ENCODE data around the gene CASK. TPM values are rescaled to one million over a fixed set of nuclear protein-coding genes. Genes with fewer than 3 reads are reported as not detected.

CASK gene
- total and polyA plus RNA-seq, 4 donors, result 3.6 to 14.8 (median 6.2) TPM

GRCh38 chrX:41825796-41826195, 97.6 kb downstream of the CASK start:
- H3K27ac ChIP-seq (ENCODE audit: low read depth in 1 of 2, low read length in 2 of 2), result no peak overlapping the region
- WGBS, result 78% methylated on average over 2 of the region's 2 CpGs
- DNase-seq (ENCODE audit: low spot score), result no peak
- TF ChIP-seq NR2F2 (IDR thresholded peaks at IDR 0.05) (no peak), MAX (IDR thresholded peaks at IDR 0.05) (no peak)
- TF ChIP-seq, protein P1, sequence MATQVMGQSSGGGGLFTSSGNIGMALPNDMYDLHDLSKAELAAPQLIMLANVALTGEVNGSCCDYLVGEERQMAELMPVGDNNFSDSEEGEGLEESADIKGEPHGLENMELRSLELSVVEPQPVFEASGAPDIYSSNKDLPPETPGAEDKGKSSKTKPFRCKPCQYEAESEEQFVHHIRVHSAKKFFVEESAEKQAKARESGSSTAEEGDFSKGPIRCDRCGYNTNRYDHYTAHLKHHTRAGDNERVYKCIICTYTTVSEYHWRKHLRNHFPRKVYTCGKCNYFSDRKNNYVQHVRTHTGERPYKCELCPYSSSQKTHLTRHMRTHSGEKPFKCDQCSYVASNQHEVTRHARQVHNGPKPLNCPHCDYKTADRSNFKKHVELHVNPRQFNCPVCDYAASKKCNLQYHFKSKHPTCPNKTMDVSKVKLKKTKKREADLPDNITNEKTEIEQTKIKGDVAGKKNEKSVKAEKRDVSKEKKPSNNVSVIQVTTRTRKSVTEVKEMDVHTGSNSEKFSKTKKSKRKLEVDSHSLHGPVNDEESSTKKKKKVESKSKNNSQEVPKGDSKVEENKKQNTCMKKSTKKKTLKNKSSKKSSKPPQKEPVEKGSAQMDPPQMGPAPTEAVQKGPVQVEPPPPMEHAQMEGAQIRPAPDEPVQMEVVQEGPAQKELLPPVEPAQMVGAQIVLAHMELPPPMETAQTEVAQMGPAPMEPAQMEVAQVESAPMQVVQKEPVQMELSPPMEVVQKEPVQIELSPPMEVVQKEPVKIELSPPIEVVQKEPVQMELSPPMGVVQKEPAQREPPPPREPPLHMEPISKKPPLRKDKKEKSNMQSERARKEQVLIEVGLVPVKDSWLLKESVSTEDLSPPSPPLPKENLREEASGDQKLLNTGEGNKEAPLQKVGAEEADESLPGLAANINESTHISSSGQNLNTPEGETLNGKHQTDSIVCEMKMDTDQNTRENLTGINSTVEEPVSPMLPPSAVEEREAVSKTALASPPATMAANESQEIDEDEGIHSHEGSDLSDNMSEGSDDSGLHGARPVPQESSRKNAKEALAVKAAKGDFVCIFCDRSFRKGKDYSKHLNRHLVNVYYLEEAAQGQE (IDR thresholded peaks at IDR 0.05), result no peak
- peaks cover 0 to 2% (median under 1%) of the 10 kb centered on the region in 4 donors for H3K9me3 ChIP-seq (ENCODE audit: control insufficient read depth in 4 of 4, low read length in 3 of 4)
- peaks cover 0 to 1% (median 0%) of the 10 kb centered on the region in 4 donors for H3K4me1 ChIP-seq (ENCODE audit: control insufficient read depth in 4 of 4, insufficient read depth in 4 of 4, low read length in 3 of 4)
- H3K4me3 ChIP-seq (ENCODE audit: low read depth in 1 of 3, low read length in 3 of 3), result no peak overlapping the region
- H3K27me3 ChIP-seq (ENCODE audit: control insufficient read depth in 4 of 4, insufficient read depth in 4 of 4, low read length in 3 of 4), result no peaks in the 10 kb centered on the region
- no peak overlapping the region for H3K9ac ChIP-seq (ENCODE audit: low read depth in 1 of 2, low read length in 2 of 2)
- H3K36me3 ChIP-seq (ENCODE audit: control insufficient read depth in 4 of 4, insufficient read depth in 3 of 4, low read depth in 1 of 4, low read length in 3 of 4), result no peaks in the 10 kb centered on the region

GRCh38 chrX:41824551-41824950, 98.8 kb downstream of the CASK start:
- WGBS, result 90% methylated on average over 3 of the region's 3 CpGs
- H3K9me3 ChIP-seq (ENCODE audit: control insufficient read depth in 4 of 4, low read length in 3 of 4), result peaks cover 0 to 2% (median under 1%) of the 10 kb centered on the region in 4 donors
- no peak overlapping the region for H3K4me3 ChIP-seq (ENCODE audit: low read depth in 1 of 3, low read length in 3 of 3)
- no peaks in the 10 kb centered on the region for H3K36me3 ChIP-seq (ENCODE audit: control insufficient read depth in 4 of 4, insufficient read depth in 3 of 4, low read depth in 1 of 4, low read length in 3 of 4)
- H3K4me1 ChIP-seq (ENCODE audit: control insufficient read depth in 4 of 4, insufficient read depth in 4 of 4, low read length in 3 of 4), result peaks cover 0 to 1% (median 0%) of the 10 kb centered on the region in 4 donors
- no peak for TF ChIP-seq NR2F2 (IDR thresholded peaks at IDR 0.05)
- no peak for TF ChIP-seq ATF3 (IDR thresholded peaks at IDR 0.05)
- no peak for TF ChIP-seq SP1 (IDR thresholded peaks at IDR 0.05)
- TF ChIP-seq, protein P1 (IDR thresholded peaks at IDR 0.05), result no peak
- no peak for TF ChIP-seq FOXA2 (IDR thresholded peaks at IDR 0.05)
- TF ChIP-seq GABPA (IDR thresholded peaks at IDR 0.05 in 1 of 2, conservative IDR thresholded peaks at IDR 0.05 in 1 of 2), result no peak
- no peak for TF ChIP-seq CTCF (IDR thresholded peaks at IDR 0.05; ENCODE audit: low read depth, low read length, missing input control)
- TF ChIP-seq FOXA1 (IDR thresholded peaks at IDR 0.05), result no peak
- no peak for TF ChIP-seq RXRA (IDR thresholded peaks at IDR 0.05)
- TF ChIP-seq HNF4A (conservative IDR thresholded peaks at IDR 0.05), result no peak
- TF ChIP-seq HNF4G (IDR thresholded peaks at IDR 0.05), result no peak
- TF ChIP-seq JUND (IDR thresholded peaks at IDR 0.05), result no peak
- no peak for TF ChIP-seq EGR1 (IDR thresholded peaks at IDR 0.05; ENCODE audit: low read depth in 2 of 2)
- no peak for TF ChIP-seq MAX (IDR thresholded peaks at IDR 0.05)
- no peak for TF ChIP-seq TAF1 (conservative IDR thresholded peaks at IDR 0.05)
- no peak overlapping the region for H3K27ac ChIP-seq (ENCODE audit: low read depth in 1 of 2, low read length in 2 of 2)
- H3K27me3 ChIP-seq (ENCODE audit: control insufficient read depth in 4 of 4, insufficient read depth in 4 of 4, low read length in 3 of 4), result no peaks in the 10 kb centered on the region
- DNase-seq (ENCODE audit: low spot score), result no peak
- no peak overlapping the region for H3K9ac ChIP-seq (ENCODE audit: low read depth in 1 of 2, low read length in 2 of 2)
